Endometrial microvascular endothelial cells (primary cell): ENCODE results near the gene ANKRD13A. TPM values are rescaled to one million over a fixed set of nuclear protein-coding genes. Genes with fewer than 3 reads are reported as not detected.
"Not testable (repeated sequence)": the region's sequence is repeated elsewhere in the genome, so short reads cannot be mapped to it uniquely, and the experiment has no call there.

Source experiments
- in situ Hi-C: cut with HindIII; loops from 2 replicates; pipeline ENCODE4 v1.10.0; 2017; ENCODE audit warnings: low sequenced_read_pairs, low pct_unique_long_range_greater_than_20kb; ENCODE audit errors: inconsistent ontology term
- total RNA-seq: library from RNA; depleted of rRNA; stranded (reverse); fragments of >200 nt; gene quantifications from one replicate; pipeline ENCODE4 v1.2.3, GENCODE V29; 2015; ENCODE audit errors: inconsistent ontology term

ANKRD13A gene
- total RNA-seq, 1 donor from 2014 or later: 36.8 TPM

DNA sequence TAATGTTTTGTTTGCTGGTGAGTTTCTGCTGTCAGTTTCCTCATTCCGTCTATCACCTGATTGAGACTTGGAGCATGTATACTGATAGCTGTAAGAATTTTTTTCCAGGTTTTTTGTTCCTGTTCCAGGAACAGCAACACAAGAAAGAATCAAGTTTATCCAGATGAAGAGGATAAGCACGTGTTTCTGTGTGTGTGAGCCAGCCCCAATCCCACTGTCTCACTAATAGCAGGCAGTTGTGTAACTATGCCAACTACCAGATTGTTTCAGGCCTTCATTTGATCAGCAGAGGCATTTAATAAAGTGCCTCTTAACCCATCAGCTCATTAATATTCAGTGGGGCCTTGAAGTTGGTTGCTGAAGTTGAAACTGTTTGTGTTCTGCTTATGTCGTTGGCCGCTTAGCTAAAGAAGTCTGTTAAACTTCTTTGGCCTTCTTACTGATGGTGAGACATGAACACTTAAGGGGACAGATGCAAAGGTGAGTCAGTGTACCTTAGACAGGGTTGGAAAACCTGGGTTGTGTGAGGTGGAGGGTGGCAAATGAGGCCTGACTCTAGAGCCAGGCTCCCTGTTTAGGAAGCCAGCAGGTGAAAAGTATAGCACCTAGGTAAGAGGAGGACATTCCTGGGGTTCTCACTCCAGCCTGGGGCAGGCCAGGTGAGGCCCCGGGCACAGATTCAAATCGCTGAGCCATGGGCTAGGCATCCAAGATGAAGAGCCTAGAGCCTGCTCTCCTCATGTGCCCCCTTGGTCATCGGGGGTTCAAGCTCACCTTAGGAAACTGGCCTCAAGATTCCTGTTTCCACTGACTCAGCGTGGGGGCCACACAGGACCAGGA, 3.7 kb downstream of the ANKRD13A start:
- in situ Hi-C loops: no loop called here

- in situ Hi-C loops: no loop called here
Measured at GRCh38 chr12:110004598-110004997, 5.4 kb downstream of the ANKRD13A start.

DNA sequence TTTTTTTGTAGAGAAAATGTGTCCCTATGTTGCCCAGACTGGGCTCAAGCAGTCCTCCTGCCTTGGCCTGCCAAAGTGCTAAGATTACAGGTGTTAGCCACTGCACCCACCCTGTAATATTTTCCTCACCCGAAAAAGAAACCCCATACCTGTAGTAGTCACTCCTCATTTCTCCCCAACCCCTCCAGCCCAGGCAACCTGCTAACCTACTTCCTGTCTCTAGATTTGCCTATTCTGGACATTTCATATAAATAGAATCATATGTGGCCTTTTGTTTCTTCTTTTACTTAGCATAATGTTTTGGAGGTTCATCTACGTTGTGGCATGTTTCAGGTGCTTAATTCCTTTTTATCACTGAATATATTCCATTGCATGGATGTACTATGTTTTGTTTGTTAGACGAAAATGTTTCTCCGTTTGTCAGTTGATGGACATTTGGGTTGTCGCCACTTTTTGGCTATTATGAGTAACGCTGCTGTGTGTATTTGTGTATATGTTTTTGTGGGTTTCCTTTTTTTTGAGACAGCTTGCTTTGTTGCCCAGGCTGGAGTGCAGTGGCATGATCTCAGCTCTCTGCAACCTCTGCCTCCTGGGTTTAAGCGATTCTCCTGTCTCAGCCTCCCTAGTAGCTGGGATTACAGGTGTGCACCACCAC, 6.2 kb downstream of the ANKRD13A start:
- in situ Hi-C loops: no loop called here

- in situ Hi-C loops: no loop called here
Measured at GRCh38 chr12:110006115-110006514, 6.9 kb downstream of the ANKRD13A start.

DNA sequence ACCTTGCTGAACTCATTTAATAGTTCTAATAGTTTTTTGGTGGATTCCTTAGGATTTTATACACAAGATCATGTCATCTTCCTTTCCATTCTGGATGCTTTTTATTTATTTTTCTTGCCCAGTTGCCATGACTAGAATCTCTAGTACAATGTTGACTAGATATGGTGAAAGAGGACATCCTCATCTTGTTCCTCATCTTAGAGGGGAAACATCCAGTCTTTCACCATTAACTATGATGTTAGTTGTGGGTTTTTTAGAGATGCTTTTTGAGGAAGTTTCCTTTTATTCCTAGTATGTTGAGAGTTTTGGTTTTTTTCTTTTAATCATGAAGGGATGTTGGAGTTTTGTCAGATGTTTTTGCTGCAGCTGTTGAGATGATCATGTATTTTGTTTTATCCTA, 8.7 kb downstream of the ANKRD13A start:
- in situ Hi-C loops: no loop called here

DNA sequence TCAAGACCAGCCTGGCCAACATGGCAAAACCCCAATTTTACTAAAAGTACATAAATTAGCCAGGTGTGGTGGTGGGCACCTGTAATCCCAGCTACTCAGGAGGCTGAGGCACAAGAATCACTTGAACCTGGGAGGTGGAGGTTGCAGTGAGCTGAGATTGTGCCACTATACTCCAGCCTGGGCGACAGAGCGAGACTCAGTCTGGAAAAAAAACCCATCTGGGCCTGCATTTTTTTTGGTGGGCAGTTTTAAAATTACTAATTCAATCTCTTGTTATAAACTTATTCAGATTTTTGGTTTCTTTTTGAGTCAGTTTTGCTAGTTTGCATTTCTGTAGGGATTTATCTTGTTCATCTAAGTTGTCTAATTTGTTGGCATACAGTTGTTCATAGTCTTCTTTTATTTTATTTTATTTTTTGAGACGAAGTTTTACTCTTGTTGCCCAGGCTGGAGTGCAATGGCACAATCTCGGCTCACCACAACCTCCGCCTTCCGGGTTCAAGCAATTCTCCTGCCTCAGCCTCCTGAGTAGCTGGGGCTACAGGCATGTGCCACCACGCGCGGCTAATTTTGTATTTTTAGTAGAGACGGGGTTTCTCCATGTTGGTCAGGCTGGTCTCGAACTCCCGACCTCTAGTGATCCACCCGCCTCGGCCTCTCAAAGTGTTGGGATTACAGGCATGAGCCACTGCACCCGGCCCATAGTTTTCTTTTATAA, 9.6 kb downstream of the ANKRD13A start:
- in situ Hi-C loops: not testable (repeated sequence)

DNA sequence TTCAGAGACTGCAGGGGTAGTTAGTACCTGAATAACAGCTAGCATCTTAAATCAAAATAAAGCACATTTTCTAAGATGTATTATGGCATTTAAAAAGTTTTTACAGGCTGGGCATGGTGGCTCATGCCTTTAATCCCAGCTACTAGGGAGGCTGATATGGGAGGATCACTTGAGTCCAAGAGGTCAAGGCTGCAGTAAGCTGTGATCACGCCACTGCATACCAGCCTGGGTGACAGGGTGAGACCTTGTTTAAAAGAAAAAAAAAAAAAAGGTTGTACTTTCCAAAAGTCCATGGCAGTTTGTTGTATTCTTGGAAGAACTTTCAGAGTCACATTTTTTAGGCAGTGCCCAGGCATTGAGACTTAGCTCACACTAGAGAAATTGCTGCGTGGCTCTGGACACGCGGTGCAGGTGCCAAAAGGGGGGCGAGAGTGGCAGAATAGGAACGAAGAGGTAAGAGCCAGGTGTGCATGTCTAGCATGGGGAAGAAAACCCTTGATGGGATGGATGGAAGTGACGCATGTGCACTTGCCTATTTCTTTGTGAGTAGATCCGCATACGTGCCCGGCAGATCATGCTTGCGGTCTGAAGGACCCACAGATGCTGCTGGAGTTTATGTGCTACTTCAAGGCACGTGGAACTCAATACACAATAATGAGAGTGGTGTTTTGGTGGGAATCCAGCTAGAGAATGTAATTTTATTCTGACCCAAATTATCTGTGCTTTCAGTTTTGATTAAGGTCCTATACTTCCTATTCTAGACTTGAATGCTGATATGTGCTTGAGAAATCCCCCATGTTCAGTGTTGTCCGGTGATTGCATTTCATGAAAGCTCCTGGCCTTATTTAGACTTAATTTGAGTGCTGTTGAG, 11.9 kb downstream of the ANKRD13A start:
- in situ Hi-C loops: no loop called here

DNA sequence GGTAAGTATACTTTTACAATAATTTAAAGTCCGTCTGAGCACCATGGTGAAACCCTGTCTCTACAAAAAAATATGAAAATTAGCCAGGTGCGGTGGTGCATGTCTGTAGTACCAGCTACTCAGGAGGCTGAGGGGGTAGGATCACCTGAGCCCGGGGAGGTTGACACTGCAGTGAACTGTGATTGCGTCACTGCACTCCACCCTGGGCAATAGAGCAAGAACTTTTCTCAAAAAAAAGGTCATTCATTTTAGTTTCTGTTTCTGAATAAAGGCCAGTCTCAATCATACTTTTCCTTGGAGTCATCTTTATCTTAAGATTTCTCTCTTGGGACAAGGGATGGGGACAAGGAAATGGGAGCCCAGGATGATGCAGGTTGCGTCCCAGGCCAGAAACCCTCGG, 12.9 kb downstream of the ANKRD13A start:
- in situ Hi-C loops: no loop called here

DNA sequence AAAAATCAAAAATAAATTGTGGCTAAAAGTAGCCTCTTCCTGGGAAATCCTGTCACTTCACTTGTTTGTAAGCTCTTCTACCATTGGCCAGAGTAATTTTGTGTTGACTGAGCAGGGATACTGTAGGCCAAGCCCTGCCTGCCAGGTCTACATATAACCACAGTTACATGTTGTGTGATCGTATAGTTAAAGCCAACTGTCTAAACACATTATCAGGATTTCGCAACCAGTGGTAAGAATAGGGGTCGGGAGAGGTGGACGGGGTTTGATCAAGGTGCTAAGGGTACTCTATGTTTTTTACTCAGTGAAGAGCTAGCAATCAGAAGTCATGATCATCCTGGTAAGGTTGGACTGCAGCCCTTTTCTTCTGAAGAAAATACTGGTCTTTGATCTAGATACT, 13.4 kb downstream of the ANKRD13A start:
- in situ Hi-C loops: no loop called here

DNA sequence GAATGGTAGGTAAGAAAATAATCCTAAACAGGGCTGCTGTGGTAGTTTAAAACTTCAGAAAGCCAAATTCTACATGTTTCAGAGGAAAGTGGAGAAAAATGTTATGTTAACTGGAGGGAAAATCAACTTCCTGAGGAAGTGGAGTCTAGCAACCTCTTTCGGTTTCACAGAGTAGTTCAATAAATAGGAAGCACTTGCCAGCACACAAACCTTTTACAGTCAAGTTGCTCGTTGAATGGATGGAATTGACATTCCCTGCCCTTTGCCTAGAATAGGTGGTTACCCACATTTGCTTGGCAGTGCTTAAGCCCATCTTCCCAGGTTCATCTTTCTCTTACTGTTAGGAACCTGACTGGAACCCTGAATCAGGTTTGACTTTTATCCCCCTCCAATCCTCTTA, 15.9 kb downstream of the ANKRD13A start:
- in situ Hi-C loops: no loop called here

DNA sequence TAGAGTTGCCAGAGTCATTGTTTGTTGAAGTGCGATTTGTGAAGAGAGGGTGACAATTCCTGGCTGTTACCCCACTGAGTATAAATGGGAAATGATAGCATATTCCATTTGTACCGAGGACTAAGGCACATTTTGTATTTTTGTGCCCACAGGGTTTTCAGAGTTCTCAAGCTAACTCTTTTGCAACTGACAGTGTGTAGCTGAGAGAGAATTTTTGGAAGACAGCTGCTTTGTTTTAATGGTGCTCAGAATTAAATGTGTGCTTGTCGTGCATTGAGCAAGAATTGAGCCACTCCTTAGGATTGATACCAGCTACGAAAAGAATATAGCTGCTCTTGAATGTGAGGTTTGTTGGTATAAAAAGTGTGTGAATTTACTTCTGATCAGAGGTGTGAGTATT, 21.7 kb downstream of the ANKRD13A start:
- in situ Hi-C loops: no loop called here

GRCh38 chr12:110023059-110023980, 24.1 kb downstream of the ANKRD13A start:
- in situ Hi-C loops: no loop called here

GRCh38 chr12:110024051-110024450, 24.8 kb downstream of the ANKRD13A start:
- in situ Hi-C loops: no loop called here

DNA sequence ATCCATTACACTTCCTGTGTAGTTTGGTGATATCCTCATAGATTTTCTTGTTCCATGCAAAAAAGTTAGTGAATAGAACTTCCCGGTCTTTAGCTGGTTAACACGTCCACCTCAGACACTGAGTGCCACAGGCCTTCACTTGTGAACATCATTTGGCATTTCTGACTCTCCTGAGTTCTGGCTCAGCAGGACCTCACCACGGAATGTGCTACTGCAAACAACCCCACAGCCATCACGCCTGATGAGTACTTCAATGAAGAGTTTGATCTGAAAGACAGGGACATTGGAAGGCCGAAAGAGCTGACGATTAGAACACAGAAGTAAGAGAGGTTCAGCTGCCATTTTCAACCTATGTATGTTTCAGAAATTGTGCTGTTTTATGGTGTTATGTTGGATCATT, 29.1 kb downstream of the ANKRD13A start:
- in situ Hi-C loops: no loop called here

- in situ Hi-C loops: no loop called here
Measured at GRCh38 chr12:110029290-110029815, 30.1 kb downstream of the ANKRD13A start.

DNA sequence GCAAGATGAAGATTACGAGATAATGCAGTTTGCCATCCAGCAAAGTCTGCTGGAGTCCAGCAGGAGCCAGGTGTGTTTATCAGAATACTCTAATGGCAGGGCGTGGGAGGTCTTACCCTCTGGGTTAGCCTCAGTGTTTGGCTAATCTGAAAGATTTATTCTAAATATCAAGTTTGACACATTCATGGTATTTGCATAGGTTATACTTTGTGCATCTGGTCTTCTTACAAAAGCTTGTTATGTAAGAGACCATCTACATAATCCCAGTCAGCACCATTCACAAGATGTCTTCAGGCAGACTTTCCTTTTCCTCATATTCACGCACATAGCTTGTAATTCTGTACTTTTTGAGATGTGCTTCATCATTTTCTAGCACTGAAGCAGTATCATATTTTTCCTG, 34.7 kb downstream of the ANKRD13A start:
- in situ Hi-C loops: no loop called here

- in situ Hi-C loops: no loop called here
Measured at GRCh38 chr12:110035534-110036104, 36.4 kb downstream of the ANKRD13A start.
